GM18508 (cell line): ENCODE results near the gene PPP1R13L.
A peak's percentile ranks its signal among the peaks of the same experiment; 100 is the strongest.
"Not testable (repeated sequence)": the region's sequence is repeated elsewhere in the genome, so short reads cannot be mapped to it uniquely, and the experiment has no call there.

ENCODE experiments used
- ATAC-seq: cut with Tn5 transposase; IDR thresholded peaks from one replicate; pipeline ENCODE4 v1.9.1; 2021; ENCODE audit warnings: moderate number of reproducible peaks; ENCODE audit not compliant: insufficient read depth, unreplicated experiment

Gene PPP1R13L

DNA sequence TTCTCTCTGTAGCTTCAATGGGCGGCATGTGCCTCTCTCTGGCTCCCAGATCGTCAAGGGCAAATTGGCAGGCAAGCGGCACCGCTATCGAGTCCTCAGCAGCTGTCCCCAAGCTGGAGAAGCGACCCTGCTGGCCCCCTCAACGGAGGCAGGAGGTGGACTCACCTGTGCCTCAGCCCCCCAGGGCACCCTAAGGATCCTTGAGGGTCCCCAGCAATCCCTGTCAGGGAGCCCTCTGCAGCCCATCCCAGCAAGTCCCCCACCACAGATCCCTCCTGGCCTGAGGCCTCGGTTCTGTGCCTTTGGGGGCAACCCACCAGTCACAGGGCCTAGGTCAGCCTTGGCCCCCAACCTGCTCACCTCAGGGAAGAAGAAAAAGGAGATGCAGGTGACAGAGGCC lies 3.3 kb upstream of the PPP1R13L start:
- no peak for ATAC-seq

DNA sequence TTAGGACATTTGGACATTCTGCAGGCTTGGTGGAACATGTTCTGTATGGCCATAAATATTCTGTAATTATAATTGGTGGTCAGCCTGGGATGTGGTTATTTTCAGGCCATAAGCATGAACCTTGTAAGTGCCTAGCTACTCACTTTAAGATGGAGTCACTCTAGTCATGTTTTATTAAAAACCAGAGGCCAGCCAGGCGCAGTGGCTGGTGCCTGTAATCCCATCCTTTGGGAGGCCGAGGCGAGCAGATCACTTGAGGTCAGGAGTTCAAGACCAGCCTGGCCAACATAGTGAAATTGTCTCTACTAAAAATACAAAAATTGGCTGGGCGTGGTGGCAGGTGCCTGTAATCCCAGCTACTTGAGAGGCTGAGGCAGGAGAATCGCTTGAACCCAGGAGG lies 2.7 kb upstream of the PPP1R13L start:
- ATAC-seq = not testable (repeated sequence)

DNA sequence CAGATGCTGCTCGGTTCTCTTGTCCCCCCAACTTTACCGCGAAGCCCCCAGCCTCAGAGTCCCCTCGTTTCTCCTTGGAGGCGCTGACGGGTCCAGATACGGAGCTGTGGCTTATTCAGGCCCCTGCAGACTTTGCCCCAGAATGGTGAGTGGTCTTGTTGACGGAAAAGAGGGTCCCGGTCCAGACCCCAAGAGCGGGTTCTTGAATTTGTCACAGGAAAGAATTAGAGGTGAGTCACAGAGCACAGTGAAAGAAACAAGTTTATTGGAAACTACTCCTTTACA lies 2.2 kb upstream of the PPP1R13L start:
- no peak for ATAC-seq

DNA sequence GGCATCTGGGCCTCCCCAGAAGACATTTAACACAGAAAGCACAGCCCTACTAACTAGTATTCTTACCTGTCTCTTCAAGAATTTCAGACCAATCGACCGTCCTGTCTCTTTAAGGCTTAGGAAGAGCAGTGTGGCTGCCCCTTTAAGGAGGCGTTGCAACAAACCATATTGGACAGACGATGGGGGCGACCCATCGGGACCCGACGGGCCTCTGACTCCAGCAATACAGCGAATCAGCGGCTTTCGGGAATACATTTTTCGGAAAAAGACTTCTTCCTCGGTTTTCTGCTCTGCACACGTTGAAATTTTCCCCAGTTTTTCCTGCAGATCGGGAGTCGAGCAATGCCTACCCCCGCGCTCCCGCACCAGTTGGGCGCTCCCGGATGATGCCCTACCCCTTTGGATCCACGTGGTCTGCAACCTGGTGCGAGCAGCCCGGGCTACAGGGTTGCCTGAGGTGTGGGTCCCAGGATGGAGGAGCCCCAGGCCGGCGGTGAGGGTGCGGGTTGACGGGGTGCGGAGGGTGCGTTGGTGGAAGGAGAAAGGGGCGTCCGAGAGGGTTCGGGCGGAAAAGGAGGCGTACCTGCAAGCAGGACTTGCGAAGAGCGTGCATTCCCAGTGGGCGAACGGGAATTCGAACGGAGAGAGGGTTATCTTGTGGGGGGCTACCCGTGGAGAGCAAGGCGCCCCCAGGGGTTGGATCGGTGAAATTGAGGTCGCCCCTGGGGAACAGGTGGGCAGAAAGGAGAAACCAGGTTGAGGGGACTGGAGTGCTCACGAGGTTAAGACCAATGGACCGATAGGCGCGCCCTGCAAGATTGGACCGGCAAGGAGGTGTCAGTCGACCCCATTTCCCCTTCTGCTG lies 1.6 kb upstream of the PPP1R13L start, which contains the start of gene POLR1G:
Gene POLR1G (plus strand): TSS at position 419 of the 865 bp plus-strand sequence. CDS start 53 bp downstream, at position 472.
- peak; percentile 52 for ATAC-seq

DNA sequence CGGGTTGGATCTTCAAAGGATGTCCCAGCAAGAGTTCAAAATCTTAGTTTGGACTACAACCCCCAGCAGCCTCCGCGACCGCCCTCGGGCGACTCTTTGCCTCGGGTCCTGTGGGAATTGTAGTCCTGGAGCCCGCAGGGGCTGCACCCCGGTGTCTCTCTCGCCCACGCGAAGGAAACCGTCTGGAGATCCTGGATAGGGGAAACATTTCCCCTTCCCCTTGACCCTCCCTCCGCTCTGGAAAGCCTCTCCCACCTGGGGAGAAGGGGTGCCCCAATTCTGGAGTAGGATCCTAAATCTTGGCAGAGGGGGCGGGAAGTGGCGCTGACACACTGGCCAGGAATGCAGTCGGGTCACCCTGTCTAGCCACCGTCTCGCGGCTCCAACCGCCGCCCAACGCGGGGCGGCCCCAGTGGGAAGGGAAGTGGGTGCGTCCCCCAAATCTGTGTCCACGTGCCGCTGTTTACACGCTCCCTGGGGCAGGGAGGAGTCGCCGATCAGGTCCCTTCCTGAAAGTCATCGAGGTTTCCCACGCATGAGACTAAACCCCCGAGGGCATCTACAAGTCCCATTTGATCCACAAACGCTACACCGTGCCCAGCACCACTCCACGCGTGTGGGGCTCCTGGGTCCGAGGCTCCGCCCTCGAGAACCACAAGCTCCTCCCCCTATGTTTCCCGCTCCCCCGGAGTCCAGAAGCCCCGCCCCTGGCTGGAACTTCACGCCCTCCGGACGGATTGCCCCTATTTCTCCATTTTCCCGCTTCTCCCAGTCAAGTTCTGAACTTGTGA lies 761 bp upstream of the PPP1R13L start:
- no peak for ATAC-seq

DNA sequence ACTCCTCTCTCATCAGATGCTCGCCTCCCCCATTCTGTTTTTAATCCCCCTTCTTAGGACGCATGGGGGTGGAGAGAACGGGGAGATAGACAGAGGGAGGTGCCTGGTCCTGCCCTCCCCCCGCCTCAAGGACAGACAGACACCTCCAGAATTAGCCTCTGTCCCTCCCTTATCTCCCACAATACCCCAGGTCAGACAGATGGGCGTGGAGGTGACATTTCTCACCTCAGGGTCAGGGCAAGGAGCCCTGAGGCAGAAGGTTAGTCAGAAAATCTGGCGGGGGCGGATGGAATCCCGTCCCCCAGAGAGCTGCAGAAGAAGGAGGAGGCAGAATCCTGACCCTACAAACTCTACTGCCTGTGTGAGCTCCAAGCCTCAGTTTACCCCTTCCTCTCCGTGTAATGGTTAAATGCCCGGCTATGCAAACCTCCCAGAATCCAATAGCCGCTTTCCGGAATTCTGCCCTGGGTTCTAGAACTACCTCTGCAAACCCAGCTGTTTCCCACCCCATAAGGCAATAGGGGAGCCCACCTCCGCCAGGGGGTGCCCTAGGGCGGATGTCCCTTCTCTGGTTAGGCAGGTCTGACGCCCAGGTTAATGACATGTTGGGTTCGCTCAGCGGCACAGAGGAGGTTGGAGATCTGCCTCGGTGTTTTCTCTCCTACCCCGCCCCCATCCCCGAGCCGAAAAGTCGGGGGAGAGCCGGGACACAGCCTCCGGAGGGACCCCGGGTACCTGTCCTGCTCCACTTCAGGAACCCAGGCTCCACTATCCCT lies 900 bp downstream of the PPP1R13L start:
- ATAC-seq = no peak

DNA sequence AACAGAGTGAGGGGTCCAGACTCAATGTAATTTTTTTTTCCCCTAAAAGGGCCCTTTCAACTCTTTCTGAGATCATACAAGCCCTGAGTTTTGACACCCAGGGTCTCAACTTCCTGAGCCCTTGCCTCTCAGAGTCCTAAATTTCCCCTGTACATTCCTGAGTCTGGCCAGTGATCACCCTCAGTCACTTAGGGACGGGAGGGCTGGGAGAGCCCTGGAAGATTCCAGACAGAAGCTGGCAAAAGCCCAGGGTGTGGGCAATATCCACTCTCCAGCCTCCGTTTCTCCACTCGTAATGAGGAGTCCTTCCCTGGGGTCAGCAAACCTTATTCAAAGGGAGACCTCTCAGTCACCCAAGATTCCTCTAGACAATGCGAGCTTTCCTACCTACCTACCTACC lies 1.6 kb downstream of the PPP1R13L start:
- no peak for ATAC-seq

DNA sequence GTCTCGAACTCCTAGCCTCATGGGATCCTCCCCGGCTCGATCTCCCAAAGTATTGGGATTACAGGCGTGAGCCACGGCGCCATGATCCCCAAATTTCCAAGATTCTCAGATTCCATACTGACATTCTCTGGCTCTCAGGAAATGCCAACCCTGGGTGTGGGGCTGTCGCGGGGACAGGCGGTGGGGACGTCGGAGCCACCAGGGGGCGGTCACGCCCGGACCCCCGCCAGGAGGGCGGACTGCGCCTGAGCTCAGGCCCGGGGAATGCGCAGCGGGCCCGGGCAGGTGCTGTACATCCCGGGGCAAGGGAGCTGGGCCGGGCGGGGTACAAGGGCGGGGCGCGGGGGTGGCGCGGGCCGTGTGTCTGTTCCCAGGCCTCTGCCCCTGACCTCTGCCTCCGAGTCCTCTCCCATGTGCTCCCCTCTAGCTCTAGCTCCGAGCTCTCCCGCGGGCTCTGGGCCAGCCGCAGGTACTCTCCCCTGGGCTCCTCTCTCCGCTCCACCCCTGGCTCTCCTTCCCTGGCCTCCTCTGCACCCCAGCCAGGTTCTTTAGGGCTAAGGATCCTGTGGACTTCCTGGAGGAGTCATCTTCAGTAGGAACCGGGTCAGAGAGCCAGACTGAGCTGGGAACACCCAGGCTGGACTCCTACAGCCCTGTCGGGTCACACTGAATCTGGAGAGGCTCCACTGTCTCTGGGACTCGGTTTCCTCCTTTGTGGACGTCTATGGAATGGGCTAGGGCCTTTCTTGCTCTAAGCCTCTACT lies 2.4 kb downstream of the PPP1R13L start:
- ATAC-seq = no peak

DNA sequence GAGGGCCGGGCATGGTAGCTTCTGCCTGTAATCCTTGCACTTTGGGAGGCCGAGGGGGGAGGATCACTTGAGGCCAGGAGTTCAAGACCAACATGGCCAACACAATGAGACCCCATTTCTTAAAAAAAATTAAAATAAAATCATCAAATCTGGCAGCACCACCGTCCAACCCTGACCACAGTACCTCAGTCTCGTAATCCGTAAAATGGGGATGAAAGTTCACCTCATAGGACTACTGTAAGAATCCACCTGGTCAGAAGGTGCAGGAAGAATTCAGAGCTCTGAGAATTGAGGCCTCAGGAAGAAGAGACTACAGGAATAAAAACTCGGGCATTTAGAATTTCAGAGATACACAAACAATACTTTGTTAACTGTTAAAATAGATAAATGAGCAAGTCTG lies 3.1 kb downstream of the PPP1R13L start:
- no peak for ATAC-seq

DNA sequence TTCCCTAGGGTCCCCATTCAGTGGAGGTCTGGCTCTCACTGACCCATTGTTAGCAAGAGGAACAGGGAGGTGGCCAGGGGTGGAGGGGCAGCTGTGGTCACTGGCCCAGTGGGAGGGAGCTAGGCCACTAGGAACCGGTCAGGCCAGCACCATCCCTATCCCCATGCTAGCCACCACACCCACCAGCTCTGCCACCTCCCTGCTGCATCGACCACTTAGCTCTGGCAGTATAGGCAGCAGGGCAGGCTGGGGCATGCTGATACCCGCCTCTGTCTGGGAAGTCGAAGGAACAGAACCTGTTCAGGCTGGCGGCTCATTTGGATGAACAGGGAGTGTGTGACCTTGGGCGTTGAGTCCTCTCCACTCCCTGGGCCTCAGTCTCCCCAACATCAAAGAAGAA lies 4.7 kb downstream of the PPP1R13L start:
- no peak for ATAC-seq

DNA sequence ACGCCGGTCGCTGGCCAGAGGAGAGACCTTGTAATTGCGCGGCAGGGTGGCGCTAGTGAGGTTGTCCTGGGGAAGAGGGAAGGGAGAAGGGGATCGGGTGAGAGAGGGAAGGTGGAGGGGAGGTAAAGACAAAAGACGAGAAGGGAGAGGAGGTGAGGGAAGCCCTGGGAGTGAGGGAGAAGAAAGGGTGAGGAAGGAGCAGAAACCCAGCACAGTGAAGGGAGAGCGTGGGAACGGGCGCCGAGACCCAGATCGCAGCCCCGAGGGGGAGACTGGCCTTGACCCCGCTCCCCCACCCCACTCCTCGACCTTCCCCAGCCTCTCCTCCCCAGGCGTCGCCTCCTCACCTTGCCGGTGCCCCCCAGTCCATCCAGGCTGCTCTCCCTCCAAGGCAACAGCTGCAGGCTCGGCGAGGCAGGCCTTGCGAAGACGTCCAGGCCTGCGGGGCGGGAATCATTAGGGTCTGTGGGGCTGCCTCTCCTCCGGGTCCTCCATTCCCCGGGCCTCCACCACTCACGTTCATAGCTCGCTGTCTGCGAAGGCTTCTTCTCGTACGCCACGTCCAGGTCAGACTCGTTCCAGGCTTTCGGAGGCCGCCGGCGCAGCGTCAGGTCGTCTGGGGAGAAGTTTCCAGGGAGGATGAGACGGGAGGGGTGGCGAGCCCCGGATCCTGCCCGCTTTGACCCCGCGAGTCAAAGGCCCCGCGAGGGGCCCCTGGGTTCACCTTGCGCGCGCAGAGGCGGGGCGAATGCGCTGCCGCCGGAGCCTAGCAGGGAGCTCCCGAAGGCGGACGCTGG lies 8.8 kb downstream of the PPP1R13L start:
- no peak for ATAC-seq

DNA sequence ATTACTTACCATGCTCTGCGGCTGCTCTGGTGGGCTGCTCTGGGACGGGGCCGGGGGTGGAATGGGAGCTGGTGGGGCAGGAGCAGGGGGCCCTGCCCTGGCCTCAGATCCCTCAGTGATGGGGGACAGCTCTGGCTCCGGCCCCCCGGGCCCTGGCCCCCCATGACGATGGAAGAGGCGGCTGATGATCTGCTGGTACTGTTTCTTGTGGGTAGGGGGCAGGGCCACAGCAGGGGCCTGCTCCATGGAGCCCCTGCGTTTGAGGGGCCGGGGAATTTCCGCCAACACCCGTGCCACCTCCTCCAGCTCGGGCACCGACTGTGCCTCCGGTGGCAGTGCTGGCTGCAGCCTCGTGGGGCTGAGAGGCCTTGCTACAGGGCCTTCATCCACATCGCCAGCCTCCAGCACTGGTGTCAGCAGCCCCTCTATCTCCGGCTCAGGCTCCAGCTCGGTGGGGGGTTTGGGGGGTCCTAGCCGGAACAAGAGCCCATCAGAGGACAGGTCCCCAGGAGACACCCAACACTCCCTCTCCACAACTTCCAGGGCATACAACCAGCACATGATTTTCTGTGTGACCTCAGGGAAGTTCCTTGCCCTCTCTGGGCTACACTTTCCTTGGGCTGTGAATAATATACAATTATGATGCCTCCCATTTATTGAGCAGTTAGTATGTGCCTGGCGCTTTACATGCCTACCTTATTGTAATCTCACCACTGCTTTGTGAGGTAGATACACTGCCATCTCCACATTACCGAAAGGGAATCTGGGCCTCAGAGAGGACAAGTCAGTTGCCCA lies 12.8 kb downstream of the PPP1R13L start:
- ATAC-seq = no peak

DNA sequence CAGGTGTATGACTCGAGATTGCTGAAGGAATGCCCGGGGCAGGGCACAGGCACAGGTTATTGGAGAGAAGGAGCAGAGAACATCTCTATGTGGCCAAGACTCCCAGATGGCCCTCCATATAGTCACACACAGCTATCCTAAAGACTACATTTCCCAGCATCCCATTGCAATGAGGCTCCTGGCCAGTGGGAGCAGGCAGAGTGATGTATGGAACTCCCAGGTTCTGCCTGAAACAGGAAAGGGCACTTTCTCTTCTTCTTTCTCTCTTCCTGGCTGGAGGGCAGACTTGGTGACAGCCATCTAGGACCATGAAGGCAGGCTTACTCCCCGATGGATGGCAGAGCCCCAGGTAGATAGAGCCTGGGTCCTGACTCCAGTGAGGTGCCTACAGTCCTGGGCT lies 13.5 kb downstream of the PPP1R13L start:
- ATAC-seq = no peak

DNA sequence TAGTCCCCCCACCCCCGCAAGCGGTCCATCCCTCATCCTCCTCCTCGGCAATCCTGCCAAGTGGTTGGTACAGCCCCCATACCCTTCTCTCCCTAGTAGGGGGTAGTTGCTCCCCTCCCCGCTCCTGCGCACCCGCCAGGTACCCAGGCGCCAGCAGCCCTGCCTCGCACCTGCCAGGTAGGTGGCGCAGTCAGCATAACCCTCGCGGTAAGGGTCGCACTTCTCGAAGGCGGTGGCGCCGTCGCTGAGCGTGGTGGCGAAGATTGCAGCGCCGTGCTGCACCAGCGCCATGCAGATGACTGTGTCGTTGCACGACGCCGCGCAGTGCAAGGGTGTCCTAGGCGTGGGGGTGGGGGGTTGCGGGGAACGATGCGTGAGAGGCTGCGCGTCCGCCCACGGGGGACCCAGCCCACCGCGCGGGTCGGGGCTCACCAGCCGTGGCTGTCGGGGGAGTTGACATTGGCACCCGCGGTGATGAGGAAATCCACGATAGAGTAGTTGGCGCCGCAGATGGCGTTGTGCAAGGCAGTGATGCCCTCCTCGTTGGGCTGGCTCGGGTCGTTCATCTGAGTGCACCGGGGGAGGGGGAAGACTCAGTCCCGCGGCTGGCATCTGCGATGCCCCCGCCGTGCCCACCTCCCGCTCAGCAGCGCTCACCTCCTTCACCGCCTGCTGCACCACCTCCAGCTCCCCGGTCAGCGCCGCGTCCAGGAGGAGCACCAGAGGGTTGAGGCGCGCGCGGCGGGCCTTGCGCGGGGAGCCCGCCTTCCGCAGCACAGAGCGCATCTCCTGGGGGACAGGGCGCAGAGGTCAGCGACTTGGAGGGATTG lies 19.3 kb downstream of the PPP1R13L start:
- ATAC-seq = no peak

DNA sequence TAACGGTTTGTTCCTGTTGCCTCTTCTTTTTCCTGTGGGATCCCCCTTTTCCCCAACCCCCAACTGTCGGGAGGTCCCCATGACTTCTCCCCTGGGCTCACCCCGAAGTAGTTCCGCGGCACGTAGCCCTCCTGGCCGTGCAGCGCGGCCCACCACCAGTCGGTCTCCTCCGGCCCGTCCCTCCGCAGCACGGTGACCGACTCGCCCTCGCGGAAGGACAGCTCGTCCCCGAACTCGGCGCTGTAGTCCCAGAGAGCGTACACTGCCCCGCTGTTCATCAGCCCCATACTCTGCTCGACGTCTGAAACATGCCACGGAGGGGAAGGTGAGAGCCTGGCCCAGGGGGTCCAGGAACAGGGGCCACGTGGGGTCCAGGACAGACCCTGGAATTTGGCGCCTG lies 22.4 kb downstream of the PPP1R13L start:
- ATAC-seq = no peak

DNA sequence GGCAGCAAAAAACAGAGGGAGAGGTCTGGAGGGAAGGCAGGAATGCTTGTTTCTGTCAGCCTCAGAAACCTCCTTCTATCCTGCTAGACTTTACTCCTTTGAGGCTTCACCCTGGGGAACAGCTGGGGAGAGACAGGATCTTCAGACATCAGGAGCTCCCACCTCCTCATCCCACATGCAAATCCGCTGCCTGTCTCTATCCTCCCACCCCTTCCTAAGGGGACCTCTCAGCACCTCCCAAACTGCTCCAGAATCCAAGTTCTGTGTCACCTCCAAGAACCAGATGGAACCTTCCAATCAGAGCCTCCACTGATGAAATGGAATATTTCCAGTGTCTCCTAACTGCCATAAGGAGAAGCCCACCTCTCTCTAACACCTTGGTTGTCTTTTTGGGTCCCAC lies 24.8 kb downstream of the PPP1R13L start:
- ATAC-seq = no peak

DNA sequence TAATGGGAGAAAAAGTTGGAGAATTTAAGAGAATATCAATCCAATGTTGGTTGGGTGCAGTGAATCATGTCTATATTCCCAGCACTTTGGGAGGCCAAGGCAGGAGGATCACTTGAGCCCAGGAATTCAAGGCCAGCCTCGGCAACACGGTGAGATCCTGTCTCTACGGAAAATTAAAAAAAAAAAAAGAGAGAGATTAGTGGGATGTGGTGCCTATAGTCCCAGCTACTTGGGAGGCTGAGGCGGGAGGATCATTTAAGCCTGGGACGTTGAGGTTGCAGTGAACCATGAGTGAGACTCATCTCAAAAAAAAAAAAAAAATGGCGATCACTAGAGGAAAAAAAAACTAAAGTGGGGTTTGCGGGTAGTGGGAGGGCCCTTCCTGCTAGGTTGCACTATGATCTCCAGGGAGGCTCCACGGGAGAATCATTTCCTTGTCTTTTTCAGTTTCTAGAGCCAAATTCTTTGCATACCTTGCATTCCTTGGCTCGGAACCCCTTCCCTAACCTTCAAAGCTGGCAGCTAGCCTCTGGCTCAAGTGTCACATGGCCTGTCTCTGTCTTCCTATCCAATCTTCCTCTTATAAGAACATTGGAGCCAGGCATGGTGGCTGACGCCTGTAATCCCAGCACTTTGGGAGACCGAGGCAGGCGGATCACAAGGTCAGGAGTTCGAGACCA lies 28.7 kb downstream of the PPP1R13L start:
- no peak for ATAC-seq
